GM10847 (cell line): ENCODE measurements around the gene PLD5.

Experiments
- POLR2A ChIP-seq: IDR thresholded peaks from 2 replicates; pipeline ENCODE4 v1.6.1; 2011; ENCODE audit not compliant: insufficient read length; ENCODE audit errors: extremely low read depth

PLD5 gene

DNA sequence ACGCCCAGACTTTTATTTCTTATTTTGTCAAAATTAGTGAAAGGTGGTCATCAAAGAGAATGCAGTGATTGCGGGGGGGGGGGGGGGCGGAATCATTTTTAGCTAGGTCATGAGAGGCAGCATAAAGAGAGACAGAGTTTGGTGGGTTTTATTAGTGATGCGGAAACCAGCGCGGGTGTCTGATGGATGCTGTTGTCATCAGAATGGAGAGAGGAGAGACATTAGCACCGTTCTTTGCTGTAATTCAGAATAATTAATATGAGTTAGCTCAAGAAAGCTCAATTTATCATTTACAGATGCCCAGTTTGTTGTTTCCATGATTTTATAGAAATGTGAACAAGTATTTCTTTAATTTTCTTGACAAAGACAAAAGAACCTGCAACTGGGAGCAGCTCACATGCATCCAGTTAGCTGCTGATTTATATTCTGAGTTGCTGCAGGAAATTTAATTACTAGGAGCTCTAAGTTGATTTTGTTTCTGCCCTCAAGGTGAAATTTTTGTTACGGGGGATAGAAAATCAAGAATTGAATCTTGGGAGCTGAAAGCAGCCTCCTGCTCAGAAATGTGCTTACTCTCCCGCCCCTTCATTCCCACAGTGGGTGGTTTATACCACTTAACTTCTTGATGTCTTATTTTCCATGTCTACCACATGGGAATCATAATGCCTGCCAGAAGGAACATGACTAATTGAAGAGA is 392.2 kb downstream of the PLD5 start:
- no peak for TF ChIP-seq POLR2A

DNA sequence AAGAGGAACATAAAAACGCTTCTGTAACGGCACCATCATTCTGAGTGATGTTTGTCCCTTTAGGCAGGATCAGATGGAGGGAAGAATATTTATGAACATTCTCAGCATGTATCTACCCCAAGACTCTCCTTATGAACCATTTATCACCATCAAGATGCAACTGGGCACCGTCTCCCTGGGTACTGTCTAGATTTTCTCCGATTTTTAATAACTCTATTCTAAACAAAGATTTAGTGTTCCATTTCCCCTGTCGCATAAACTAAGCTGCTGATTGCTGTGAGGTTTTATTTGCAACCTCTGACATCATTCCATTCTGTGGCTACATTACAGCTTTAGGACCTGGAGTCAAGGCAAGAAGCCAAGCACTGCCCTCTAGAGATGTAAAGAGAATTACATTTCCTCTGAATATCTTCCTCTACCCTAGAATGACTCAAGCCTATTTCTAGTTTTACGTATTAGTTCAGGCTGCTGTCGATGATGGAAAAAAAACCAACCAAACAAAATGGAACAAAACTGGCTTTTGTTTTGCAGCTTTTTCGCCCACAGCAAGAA is 395.5 kb downstream of the PLD5 start:
- TF ChIP-seq POLR2A = no peak

DNA sequence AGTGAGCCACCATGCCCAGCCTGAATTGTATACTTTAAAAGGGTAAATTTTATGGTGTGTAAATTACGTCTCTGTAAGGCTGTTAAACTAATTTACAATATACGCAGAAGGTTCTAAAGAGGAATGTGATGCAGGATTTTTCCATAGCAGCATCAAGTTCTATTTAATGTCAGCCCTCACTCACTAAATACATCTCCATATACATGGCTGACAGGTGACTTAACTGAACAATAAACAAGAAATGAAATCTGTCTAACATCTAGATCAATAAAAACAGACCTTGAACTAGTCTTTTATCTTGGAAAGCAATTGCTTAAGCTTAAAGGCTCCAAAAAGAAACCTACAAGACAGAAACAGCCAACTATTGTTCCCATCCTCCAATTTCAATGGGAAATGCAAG is 404.1 kb downstream of the PLD5 start:
- TF ChIP-seq POLR2A = no peak

DNA sequence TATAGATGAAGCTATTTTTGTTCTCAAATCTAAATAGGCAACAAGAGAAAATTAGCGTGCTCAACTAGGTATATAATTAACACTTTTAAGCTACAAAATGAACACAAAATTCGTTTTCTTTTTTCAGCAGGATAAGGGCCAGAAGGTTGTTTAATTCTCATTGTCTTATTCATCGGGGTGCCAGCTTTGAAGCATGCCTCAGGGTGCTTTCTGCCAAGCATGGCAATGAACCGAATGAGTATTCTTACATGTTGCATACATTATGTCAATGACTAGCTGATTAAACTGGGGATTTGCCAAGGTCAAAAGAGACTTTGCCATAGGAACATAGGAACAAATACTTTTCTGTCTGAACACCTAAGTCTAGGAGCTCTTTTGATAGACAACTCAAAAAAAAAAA is 423.6 kb downstream of the PLD5 start:
- TF ChIP-seq POLR2A = no peak

DNA sequence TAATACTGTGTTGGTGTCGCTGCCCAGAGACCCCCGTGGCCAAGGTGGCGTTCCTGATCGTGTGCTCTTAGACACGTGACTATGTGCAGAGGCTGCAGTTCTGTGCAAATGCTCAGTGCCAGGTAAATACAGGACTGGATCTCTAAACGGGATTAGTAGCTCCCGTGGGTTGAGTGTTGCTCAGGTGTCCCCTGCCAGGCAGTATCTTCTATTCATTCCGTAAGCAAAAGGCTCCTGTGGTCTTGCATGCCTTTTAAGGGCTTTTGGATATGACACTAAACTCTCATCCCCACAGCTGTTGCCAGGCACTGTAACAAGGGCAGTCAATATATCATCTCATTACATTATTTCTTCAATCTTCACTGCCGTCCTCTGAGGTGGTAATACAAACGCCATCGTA is 431.4 kb downstream of the PLD5 start:
- no peak for TF ChIP-seq POLR2A

DNA sequence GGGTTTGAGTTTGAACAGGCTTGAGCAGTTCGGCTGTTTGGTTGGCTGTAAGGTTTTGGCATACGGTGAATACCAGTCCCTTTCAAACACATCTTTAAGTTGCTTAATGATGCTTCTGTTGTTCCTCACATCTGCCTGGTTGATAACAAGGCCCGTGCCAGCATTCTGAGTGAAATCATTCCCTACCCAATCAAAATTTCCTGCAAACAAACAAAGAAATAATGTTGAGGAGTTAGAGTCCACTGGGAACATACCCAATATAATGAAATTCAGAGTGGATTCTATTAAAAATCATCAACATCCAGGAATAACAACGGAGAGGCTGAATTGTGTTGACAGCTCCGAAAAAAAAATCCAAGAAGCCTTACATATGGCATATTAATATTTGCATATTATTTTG is 434.6 kb downstream of the PLD5 start:
- no peak for TF ChIP-seq POLR2A

DNA sequence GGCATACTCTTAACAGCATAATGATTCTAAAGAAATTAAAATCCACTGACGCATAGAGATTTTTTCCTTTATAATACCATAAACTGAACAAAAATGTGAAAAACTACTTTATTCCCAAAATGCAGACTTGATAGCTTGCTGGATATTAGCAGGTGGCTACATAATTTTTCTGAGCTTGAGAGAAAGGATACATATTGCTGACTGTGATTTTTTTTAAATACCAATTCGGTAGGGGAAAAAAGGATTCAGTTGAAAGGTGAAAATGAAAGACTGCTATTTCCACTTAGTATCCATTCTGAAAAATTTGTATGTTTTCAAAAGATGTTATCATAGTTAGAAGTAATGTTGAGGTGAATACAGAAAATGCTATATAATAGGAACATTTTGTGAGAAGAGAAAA is 435.6 kb downstream of the PLD5 start:
- no peak for TF ChIP-seq POLR2A

DNA sequence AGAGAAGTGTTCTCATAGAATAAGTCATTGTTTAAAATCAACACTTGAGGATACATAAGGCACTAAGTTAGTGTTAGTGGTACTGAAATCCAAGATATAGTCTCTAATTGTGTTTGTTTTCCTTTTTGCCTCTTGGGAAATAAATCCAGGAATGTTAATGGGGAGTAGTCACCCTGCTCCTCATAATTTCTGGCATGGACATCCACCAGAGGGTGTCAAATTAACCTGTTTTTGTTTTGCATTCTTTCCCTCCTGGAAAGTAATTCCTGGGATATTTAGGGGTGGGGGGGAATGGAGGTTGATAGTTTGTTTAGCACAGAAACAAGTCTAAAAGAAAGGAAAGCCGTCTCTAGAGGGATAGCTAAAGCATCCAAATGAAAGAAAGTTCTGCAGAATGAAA is 437.8 kb downstream of the PLD5 start:
- TF ChIP-seq POLR2A = no peak

DNA sequence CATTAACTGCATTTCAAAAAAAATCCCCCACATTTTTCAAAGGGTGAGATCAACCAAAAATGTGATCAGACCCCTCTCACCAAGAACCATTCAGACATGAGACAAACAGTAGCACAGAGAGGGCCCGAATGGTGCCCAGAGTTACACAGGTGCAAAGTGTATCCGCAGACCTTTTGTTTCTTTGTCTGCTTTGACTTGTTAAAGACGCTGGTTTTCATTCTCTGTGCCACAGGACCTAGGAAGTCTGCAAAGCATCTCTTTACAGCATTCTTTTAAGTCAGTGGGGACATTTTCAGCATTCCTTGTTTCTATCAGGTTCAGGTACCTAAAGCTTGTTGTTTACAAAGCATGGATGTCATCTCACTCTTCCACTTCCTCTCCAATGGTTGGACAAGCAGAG is 438.4 kb downstream of the PLD5 start:
- no peak for TF ChIP-seq POLR2A

DNA sequence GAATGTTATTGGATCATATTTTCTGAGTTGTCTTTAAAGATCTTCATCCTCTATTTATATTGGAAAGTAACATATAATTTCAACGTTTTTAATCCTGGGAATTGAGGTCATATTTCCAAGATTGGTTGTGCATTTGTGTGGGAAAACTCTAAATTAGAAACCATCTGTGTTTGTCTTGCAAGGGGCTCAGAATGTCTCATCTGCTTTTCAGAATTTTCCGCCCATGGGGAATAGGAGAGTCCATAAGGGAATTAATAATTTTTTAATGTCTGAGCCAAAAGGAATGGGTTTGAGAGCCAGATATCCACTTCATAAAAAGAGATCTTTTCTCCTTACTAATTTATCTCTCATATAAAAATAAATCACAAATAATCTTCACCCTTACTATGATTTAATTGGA is 440.8 kb downstream of the PLD5 start:
- TF ChIP-seq POLR2A = no peak

DNA sequence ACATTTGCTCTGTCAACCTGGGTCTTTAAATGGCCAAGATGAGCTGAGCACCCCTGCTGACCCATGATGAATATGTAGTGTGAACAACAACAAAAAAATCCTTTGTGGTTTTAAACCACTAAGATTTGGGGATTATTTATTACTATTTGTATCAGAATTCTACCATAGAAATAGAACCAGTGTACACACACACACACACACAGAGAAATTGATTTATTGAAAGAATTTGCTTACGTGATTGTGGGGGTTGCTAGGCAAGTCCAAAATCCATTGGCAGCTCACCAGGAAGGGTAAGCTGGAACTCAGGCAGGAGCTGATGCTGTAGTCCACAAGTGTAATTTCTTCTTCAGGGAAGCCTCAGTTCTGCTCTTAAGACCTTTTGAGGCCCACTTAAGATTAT is 443.1 kb downstream of the PLD5 start:
- TF ChIP-seq POLR2A = no peak

DNA sequence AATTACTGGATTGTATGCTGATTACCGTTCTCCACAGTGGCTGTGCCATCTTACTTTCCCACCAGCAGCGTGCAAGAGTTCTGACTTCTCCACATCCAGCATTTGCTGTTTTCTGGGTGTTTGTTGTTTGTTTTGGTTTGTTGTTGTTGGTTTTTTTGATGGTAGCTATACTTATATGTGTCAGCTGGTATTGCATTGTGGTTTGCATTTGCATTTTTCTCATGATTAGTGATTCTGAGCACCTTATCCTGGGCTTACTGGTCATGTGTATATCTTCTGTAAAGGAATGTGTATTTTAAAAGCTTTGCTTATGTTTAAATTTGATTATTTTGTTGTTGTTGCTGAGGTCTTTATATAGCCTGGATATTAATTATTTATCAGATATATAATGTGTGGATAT is 458.7 kb downstream of the PLD5 start:
- no peak for TF ChIP-seq POLR2A

DNA sequence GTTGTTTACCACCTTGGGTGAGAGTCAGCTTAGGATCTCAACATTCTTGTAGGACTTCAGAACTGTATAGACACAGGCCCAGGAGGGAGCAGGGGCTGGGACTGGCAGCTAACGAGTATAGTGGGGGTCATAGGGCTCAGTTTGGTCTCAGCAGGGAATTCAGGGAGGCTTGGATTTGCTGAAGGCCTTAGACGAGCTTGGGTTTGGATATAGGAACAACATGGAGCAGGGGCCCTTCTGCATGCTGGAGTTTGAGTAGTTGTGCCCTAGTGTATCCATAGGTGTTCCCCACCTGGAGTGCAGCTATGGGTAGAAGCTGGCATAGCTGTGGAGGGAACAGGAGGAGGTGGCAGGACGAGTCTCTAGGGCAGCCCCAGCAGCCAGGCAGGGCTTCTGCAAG is 462.2 kb downstream of the PLD5 start:
- no peak for TF ChIP-seq POLR2A

DNA sequence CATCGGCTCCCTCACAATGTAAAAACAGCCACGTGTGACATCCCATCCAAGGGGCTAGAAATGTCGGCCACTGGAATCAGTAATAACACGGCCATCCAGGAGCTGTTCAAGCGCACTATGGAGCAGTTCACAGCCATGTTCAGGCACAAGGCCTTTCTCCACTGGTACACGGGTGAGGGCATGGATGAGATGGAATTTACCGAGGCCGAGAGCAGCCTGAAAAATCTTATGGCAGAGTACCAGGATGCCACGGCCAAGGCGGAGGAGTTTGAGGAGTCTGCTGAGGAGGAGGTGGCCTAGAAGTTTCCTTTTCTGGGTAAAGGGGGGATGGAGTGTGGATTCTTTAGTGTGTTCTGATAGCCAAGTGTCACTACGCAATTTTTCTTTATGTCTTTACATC is 464.5 kb downstream of the PLD5 start:
- TF ChIP-seq POLR2A = no peak

DNA sequence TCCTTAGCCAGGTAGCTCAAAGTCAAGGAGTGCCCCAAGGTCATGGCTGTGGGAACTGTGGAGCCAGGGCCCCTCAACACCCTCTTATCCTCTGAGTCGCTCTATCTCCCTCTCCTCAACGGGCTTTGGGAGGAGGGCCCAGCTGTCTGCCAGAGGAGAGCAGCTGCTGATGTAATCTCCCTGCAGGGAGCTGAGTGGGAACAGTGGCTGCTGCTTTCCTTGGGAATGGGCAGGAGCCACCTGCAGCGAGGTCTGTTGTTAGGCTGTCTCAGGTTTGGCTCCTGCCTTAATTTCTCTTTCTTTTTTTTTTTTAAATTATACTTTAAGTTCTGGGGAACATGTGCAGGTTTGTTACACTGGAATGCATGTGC is 466.8 kb downstream of the PLD5 start:
- TF ChIP-seq POLR2A = no peak

DNA sequence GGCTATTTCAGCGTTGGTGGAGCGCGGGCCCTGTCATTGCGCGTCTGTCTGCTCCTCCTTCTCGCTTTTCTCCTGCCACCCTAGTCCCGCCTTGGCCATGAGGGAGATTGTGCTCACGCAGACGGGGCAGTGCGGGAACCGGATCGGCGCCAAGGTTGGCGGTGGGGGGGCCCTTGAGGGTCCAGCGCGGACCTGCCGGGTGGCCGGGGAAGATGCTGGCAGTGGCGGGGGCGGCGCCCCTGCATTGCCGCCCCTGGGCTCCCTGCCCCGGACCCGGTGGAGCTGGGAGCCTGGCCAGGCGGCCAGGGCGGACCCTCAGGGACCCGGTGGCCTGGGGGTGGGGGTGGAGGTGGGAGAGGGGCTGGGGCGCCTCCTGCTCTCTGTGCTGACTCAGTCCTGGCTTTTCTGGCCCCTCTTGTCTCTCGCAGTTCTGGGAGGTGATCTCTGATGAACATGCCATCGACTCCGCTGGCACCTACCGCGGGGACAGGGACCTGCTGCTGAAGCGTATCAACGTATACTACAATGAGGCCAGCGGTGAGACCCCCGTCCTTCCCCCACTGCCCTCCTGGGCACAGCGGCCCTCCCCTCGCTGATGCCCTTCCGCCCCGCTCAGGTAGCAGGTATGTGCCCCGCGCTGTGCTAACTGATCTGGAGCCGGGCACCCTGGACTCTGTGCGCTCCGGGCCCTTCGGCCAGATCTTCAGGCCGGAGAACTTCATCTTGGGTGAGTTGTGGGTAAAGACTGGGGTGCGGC is 467.3 kb downstream of the PLD5 start:
- no peak for TF ChIP-seq POLR2A
